Lung (tissue), 12 donors: Measurements from ENCODE around the gene P2RX2. TPM values are rescaled to one million over a fixed set of nuclear protein-coding genes. Genes with fewer than 3 reads are reported as not detected.

Experiments used
- ATAC-seq: fragments of 200-7000 bp; cut with Tn5 transposase; one replicate; pipeline ENCODE4 v1.9.1; 2020; ENCODE audit warnings: moderate number of reproducible peaks; ENCODE audit not compliant: insufficient read depth, low FRiP score
- DNase-seq, 3 donors: peaks; one replicate each; pipeline ENCODE4 v3.0.0-alpha.2; 2013 to 2017
- H3K27ac ChIP-seq, 2 donors: one replicate each; pipeline ENCODE4 v1.5.1; 2013; ENCODE audit warnings: mild to moderate bottlenecking in 2 of 2, moderate library complexity in 2 of 2, control low read depth in 1 of 2, inconsistent platforms in 1 of 2, low read depth in 1 of 2, low read length in 1 of 2
- H3K27me3 ChIP-seq, 3 donors: one replicate each; pipeline ENCODE4 v1.5.1; 2013; ENCODE audit warnings: low read length in 2 of 3; ENCODE audit not compliant: control insufficient read depth in 3 of 3, insufficient read depth in 3 of 3
- H3K36me3 ChIP-seq, 4 donors: one replicate each; pipeline ENCODE4 v1.5.1; 2013; ENCODE audit warnings: low read length in 4 of 4, mild to moderate bottlenecking in 1 of 4, moderate library complexity in 1 of 4; ENCODE audit not compliant: control insufficient read depth in 4 of 4, insufficient read depth in 4 of 4
- H3K4me1 ChIP-seq, 5 donors: one replicate each; pipeline ENCODE4 v1.5.1; 2013; ENCODE audit warnings: low read length in 5 of 5, mild to moderate bottlenecking in 2 of 5, moderate library complexity in 1 of 5; ENCODE audit not compliant: control insufficient read depth in 5 of 5, insufficient read depth in 5 of 5
- H3K4me3 ChIP-seq: one replicate; pipeline ENCODE4 v1.5.1; 2013; ENCODE audit warnings: mild to moderate bottlenecking, control low read depth, moderate library complexity
- H3K9ac ChIP-seq, 2 donors: one replicate each; pipeline ENCODE4 v1.5.1; 2013; ENCODE audit warnings: low read length in 2 of 2, control low read depth in 1 of 2; ENCODE audit not compliant: insufficient read depth in 1 of 2
- H3K9me3 ChIP-seq, 4 donors: one replicate each; pipeline ENCODE4 v1.5.1; 2013; ENCODE audit warnings: low read length in 3 of 4, mild to moderate bottlenecking in 1 of 4, moderate library complexity in 1 of 4; ENCODE audit not compliant: control insufficient read depth in 4 of 4, insufficient read depth in 3 of 4
- CTCF ChIP-seq: IDR thresholded peaks from 2 replicates; pipeline ENCODE4 v1.5.1; 2012; ENCODE audit warnings: mild to moderate bottlenecking; ENCODE audit errors: control extremely low read depth, extremely low read depth
- WGBS, 2 donors: extraction: QIAGEN DNeasy Blood & Tissue Kit; methylation state at CpG; one replicate each; pipeline ENCODE4 v1.1.7; 2013; 5-methylcytosine and 5-hydroxymethylcytosine counted together
- polyA plus RNA-seq, 2 donors: library from polyadenylated mRNA; stranded (reverse); fragments of 200-250 nt; gene quantifications; one replicate each; pipeline ENCODE4 v1.2.1, GENCODE V29; 2013
- total RNA-seq, 2 donors: library from RNA; depleted of rRNA in 1 of 2; stranded (reverse); fragments of >200 nt in 1 of 2; gene quantifications; one replicate each; pipeline ENCODE4 v1.2.1, GENCODE V29; 2014 to 2021
- donor health status: control.
- donor health status: control.
- donor health status: Bipolar disorder and iron deficiency.
- donor health status: healthy.
- donor health status: DM: yes; HTN: yes; CAD: no.

P2RX2 gene
- total and polyA plus RNA-seq, 4 donors: 0.05 to 3.4 (median 0.90) TPM

GRCh38 chr12:132608231-132609171, 10.1 kb upstream of the P2RX2 start:
- Histone ChIP-seq H3K27me3 (peaks cover 0 to 38% (median 20%) of the 10 kb centered on the region in 3 donors), H3K36me3 (no peaks in the 10 kb centered on the region), H3K4me3 (no peak overlapping the region), H3K9ac (no peak overlapping the region), H3K4me1 (peaks cover 0 to 19% (median 0%) of the 10 kb centered on the region in 5 donors), H3K9me3 (peaks cover 0 to 11% (median 2%) of the 10 kb centered on the region in 4 donors), H3K27ac (no peak overlapping the region)
- 53% methylated on average over 25 of the region's 25 CpGs for whole genome bisulfite sequencing, 2 donors
- no peak for ATAC-seq
- TF ChIP-seq CTCF: no peak
- DNase-seq: peak in 1 of 3 donors; percentile 38

- H3K9me3 ChIP-seq: peaks cover 0 to 12% (median 2%) of the 10 kb centered on the region in 4 donors
- 29 to 32% methylated on average over 35 of the region's 35 CpGs for WGBS, 2 donors
- H3K4me1 ChIP-seq: peaks cover 0 to 8% (median 3%) of the 10 kb centered on the region in 5 donors
- DNase-seq: peak; percentile 48 to 80 (median 53)
- no peak within 1 kb of the TSS for H3K9ac ChIP-seq
- no peak for ATAC-seq
- H3K4me3 ChIP-seq: no peak within 1 kb of the TSS
- no peak for TF ChIP-seq CTCF
- H3K36me3 ChIP-seq: no peaks in the 10 kb centered on the region
- H3K27ac ChIP-seq: no peak within 1 kb of the TSS
- peaks cover 0 to 36% (median 21%) of the 10 kb centered on the region in 3 donors for H3K27me3 ChIP-seq
These were observed 8.4 kb upstream of the P2RX2 start, which contains the start of gene LRCOL1 for GRCh38 chr12:132610051-132610759. Gene LRCOL1, minus strand, starts transcription at chr12:132610582. Its CDS starts 4,331 bp downstream, at chr12:132606251.

GRCh38 chr12:132610866-132611602, 7.5 kb upstream of the P2RX2 start:
- TF ChIP-seq CTCF: no peak
- WGBS, 2 donors: 77 to 78% methylated on average over 30 to 33 of the region's 33 CpGs
- ATAC-seq (no peak), DNase-seq (no peak)
- Histone ChIP-seq H3K27ac (no peak overlapping the region), H3K9me3 (peaks cover 0 to 21% (median 2%) of the 10 kb centered on the region in 4 donors), H3K27me3 (peaks cover 0 to 36% (median 28%) of the 10 kb centered on the region in 3 donors), H3K4me1 (peaks cover 0 to 8% (median 3%) of the 10 kb centered on the region in 5 donors), H3K4me3 (no peak overlapping the region), H3K36me3 (no peaks in the 10 kb centered on the region), H3K9ac (no peak overlapping the region)
